Prostate gland (tissue), 2 donors: ENCODE results near the gene CBFA2T3. TPM values are rescaled to one million over a fixed set of nuclear protein-coding genes. Genes with fewer than 3 reads are reported as not detected.

Experiments used
- DNase-seq: peaks from one replicate; pipeline ENCODE4 v3.0.0-alpha.2; 2019; ENCODE audit warnings: low spot score
- H3K27ac ChIP-seq, 2 donors: fragments of 200-600 bp; sonication (generic); 2 replicates each; pipeline ENCODE4 v1.5.1; 2017 to 2019
- H3K27me3 ChIP-seq: fragments of 200-600 bp; sonication (generic); replicated peaks from 2 replicates; pipeline ENCODE4 v1.5.1; 2019; ENCODE audit not compliant: insufficient read depth
- H3K36me3 ChIP-seq, 2 donors: fragments of 200-600 bp; sonication (generic); 1 replicate in 1 of 2; 2 replicates in 1 of 2; pipeline versions ENCODE4 v1.5.1 to v1.8.1; 2017 to 2019
- H3K4me1 ChIP-seq: fragments of 200-600 bp; sonication (generic); replicated peaks from 2 replicates; pipeline ENCODE4 v1.5.1; 2019
- H3K4me3 ChIP-seq, 2 donors: fragments of 200-600 bp; sonication (generic); 2 replicates each; pipeline ENCODE4 v1.5.1; 2017 to 2019
- H3K9me3 ChIP-seq: fragments of 200-600 bp; sonication (generic); 2 replicates; pipeline ENCODE4 v1.5.1; 2017
- POLR2A ChIP-seq: fragments of 450-650 bp; IDR thresholded peaks from one replicate; pipeline ENCODE4 v1.6.1; 2016; ENCODE audit warnings: antibody characterized with exemption, mild to moderate bottlenecking
- POLR2AphosphoS5 ChIP-seq: sonication (generic); formaldehyde crosslinking; IDR thresholded peaks from one replicate; pipeline ENCODE4 v1.6.1; 2017; ENCODE audit warnings: antibody characterized with exemption
- WGBS: methylation state at CpG from one replicate; pipeline ENCODE4 v1.1.5; 2018; 5-methylcytosine and 5-hydroxymethylcytosine counted together
- intact Hi-C: fragments of 100-400 bp; cut with DNase I; formaldehyde crosslinking; loops from one replicate; pipeline ENCODE4 v1.14.2; 2022
- total RNA-seq, 2 donors: library from RNA; depleted of rRNA; stranded (reverse); fragments of >200 nt; gene quantifications; one replicate each; pipeline ENCODE4 v1.1.0, GENCODE V29; 2016
- TF ChIP-seq, protein P1 (sequence below), 4 experiments: fragments of 200-600 bp in 2 of 4; fragments of 450-650 bp in 2 of 4; sonication (generic) in 2 of 4; IDR thresholded peaks; 1 replicate in 3 of 4; 2 replicates in 1 of 4; pipeline ENCODE4 v1.5.1; 2016 to 2019; ENCODE audit warnings: antibody characterized with exemption in 4 of 4, mild to moderate bottlenecking in 2 of 4, moderate library complexity in 2 of 4

The CBFA2T3 gene
- total RNA-seq, 2 donors from 2014 or later = 4.5 to 8.7 TPM

DNA sequence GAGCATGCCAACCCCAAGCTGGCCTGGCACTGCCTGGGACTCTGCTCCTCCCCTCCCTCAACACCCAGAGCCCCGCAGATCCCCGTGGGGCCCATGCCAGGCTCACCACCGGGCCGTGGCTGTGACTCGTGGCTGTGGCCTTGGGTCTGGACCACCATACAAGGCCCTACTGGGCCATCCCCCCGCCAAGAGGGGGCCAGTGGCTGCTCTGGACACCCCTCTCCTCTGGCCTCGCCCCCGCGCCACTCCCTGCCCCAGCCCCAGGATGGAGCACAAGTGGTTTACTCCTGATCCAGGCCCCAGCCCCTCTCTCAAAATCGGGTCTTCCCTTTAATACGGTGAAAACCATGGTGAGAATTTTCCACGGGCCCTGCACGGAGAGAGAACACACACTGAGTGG is 113.6 kb downstream of the CBFA2T3 start:
- WGBS = 84% methylated on average over 13 of the region's 13 CpGs
- intact Hi-C loops = no loop called here

DNA sequence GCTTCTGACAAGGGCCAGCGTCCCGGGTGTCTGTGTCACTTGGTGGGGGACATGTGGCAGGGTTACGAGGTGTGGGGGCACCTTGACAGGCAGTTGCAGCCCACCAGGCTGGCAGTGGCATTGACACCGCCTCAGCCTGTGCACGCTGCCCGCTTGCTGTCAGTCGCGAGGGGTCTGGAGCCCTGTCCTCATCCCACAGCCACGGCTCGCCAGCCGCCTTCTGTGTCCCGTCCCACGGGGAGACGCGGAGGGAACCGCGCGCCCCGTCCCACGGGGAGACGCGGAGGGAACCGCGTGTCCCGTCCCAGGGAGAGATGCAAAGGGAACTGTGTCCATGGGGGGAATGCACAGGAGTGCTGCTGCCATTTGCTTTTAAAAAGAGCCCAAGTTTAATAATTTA is 114.0 kb downstream of the CBFA2T3 start:
- H3K4me3 ChIP-seq = no peak overlapping the region
- peaks cover 3% of the 10 kb centered on the region for H3K4me1 ChIP-seq
- no peaks in the 10 kb centered on the region for H3K27me3 ChIP-seq
- WGBS = 90% methylated on average over 25 of the region's 25 CpGs
- no peaks in the 10 kb centered on the region for H3K9me3 ChIP-seq
- intact Hi-C loops = no loop called here
- TF ChIP-seq, protein P1, sequence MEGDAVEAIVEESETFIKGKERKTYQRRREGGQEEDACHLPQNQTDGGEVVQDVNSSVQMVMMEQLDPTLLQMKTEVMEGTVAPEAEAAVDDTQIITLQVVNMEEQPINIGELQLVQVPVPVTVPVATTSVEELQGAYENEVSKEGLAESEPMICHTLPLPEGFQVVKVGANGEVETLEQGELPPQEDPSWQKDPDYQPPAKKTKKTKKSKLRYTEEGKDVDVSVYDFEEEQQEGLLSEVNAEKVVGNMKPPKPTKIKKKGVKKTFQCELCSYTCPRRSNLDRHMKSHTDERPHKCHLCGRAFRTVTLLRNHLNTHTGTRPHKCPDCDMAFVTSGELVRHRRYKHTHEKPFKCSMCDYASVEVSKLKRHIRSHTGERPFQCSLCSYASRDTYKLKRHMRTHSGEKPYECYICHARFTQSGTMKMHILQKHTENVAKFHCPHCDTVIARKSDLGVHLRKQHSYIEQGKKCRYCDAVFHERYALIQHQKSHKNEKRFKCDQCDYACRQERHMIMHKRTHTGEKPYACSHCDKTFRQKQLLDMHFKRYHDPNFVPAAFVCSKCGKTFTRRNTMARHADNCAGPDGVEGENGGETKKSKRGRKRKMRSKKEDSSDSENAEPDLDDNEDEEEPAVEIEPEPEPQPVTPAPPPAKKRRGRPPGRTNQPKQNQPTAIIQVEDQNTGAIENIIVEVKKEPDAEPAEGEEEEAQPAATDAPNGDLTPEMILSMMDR (IDR thresholded peaks at IDR 0.05) = no peak
- TF ChIP-seq POLR2A = no peak
- no peak for TF ChIP-seq POLR2AphosphoS5
- DNase-seq = no peak
- no peak overlapping the region for H3K27ac ChIP-seq
- H3K36me3 ChIP-seq = peaks cover 0 to 23% of the 10 kb centered on the region in 2 donors

More for the DNA sequence above, 113.6 kb downstream of the CBFA2T3 start:
- Histone ChIP-seq H3K27ac (no peak overlapping the region), H3K4me1 (no peaks in the 10 kb centered on the region), H3K36me3 (peaks cover 0 to 23% of the 10 kb centered on the region in 2 donors), H3K4me3 (no peak overlapping the region), H3K27me3 (no peaks in the 10 kb centered on the region), H3K9me3 (no peaks in the 10 kb centered on the region)
- no peak for DNase-seq
- TF ChIP-seq, protein P1 (IDR thresholded peaks at IDR 0.05) = no peak
- TF ChIP-seq POLR2A (no peak), POLR2AphosphoS5 (no peak)

DNA sequence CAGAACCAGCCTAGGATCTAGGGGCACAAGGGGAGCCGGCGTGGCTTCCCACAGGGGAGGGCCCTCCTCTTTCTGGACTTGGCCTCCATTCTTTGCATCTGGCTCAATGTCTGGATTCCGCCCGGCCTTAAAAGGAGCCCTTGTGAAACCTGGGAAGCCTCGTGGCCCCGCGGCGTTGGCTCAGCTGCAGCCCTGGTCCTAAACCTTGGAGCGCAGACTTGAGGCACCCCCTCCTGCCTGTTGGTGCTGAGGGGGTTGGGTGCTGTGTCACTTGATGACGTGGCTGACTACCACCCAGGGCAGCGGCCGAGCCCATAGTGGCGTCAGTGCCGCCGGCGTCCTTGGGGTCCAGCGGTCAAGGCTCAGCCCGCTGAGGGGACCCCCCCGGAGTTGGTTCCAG is 115.6 kb downstream of the CBFA2T3 start:
- H3K4me1 ChIP-seq = peaks cover 3% of the 10 kb centered on the region
- H3K9me3 ChIP-seq = no peaks in the 10 kb centered on the region
- H3K27ac ChIP-seq = no peak overlapping the region
- no peak overlapping the region for H3K4me3 ChIP-seq
- no peaks in the 10 kb centered on the region for H3K27me3 ChIP-seq
- TF ChIP-seq POLR2AphosphoS5 (no peak), POLR2A (no peak)
- TF ChIP-seq, protein P1 (IDR thresholded peaks at IDR 0.05) = no peak
- DNase-seq = no peak
- WGBS = 90% methylated on average over 19 of the region's 19 CpGs
- H3K36me3 ChIP-seq = peaks cover 0 to 23% of the 10 kb centered on the region in 2 donors
- intact Hi-C loops = no loop called here

DNA sequence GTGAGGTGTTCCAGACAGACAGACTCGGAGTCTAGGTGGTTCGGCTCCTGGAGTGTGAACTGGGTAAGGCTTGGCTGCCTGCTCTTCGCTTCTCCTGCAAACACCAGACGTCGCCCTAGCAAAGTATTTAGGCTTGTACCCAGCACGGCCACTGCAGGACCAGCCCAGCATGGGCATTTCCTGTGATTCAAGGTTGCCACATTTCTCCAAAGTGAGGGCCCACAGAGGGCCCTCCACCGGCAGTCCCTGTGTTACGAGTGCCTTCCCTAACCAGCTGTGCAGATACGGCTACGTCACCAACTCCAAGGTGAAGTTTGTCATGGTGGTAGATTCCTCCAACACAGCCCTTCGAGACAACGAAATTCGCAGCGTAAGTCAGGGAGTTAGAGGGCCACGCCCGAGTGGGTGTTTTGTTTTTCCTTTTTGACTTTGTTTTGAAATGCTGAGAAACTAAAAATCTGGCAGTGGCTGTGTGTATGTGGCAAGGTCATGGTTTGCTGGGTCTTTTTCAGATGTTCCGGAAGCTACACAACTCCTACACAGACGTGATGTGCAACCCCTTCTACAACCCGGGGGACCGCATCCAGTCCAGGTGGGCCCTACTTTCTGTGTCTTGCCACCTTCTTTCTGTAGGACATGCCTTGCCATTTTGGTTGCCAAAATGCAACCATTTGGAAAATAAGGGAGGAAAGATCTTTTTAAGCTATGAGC is 117.5 kb downstream of the CBFA2T3 start:
- intact Hi-C loops = loop anchor here (5.0 kb wide), 1 partner anchor 358 kb away; the partner anchor contains the start of gene ZNF778
- peaks cover 0 to 23% of the 10 kb centered on the region in 2 donors for H3K36me3 ChIP-seq
- 90% methylated on average over 20 of the region's 20 CpGs for WGBS
- no peak overlapping the region for H3K4me3 ChIP-seq
- H3K27me3 ChIP-seq = no peaks in the 10 kb centered on the region
- TF ChIP-seq POLR2A = no peak
- no peak for TF ChIP-seq POLR2AphosphoS5
- TF ChIP-seq, protein P1 (IDR thresholded peaks at IDR 0.05) = no peak
- peaks cover 3% of the 10 kb centered on the region for H3K4me1 ChIP-seq
- H3K9me3 ChIP-seq = no peaks in the 10 kb centered on the region
- no peak for DNase-seq
- no peak overlapping the region for H3K27ac ChIP-seq
